CD14-positive monocyte (primary cell): ENCODE data around the gene LIMA1. TPM values are rescaled to one million over a fixed set of nuclear protein-coding genes. Genes with fewer than 3 reads are reported as not detected.

ENCODE experiments used
- DNase-seq, 3 donors: peaks; one replicate each; pipeline ENCODE4 v3.0.0-alpha.2; 2011 to 2022
- H2AFZ ChIP-seq: 2 replicates; pipeline ENCODE4 v1.6.0; 2012; ENCODE audit warnings: mild to moderate bottlenecking, low read depth, low read length, inconsistent platforms; ENCODE audit not compliant: insufficient read depth, poor library complexity, severe bottlenecking
- H3K27ac ChIP-seq, 2 donors: 1 replicate in 1 of 2; 2 replicates in 1 of 2; pipeline ENCODE4 v1.5.1; 2012 to 2013; ENCODE audit warnings: low read length in 2 of 2, control low read depth in 1 of 2, inconsistent platforms in 1 of 2, low read depth in 1 of 2, mild to moderate bottlenecking in 1 of 2
- H3K27me3 ChIP-seq, 2 donors: one replicate each; pipeline versions ENCODE4 v1.6.0 to v1.6.1; 2011 to 2013; ENCODE audit warnings: low read length in 2 of 2; ENCODE audit not compliant: control insufficient read depth in 2 of 2, insufficient read depth in 2 of 2
- H3K36me3 ChIP-seq, 2 donors: replicated peaks in 1 of 2; 1 replicate in 1 of 2; 2 replicates in 1 of 2; pipeline versions ENCODE4 v1.5.1 to v1.6.1; 2012 to 2013; ENCODE audit warnings: low read length in 2 of 2, control low read depth in 1 of 2, inconsistent platforms in 1 of 2, mild to moderate bottlenecking in 1 of 2; ENCODE audit not compliant: insufficient read depth in 2 of 2, control insufficient read depth in 1 of 2
- H3K4me1 ChIP-seq, 2 donors: 1 replicate in 1 of 2; 2 replicates in 1 of 2; pipeline versions ENCODE4 v1.5.1 to v1.6.1; 2012 to 2013; ENCODE audit warnings: low read length in 2 of 2, control low read depth in 1 of 2, inconsistent platforms in 1 of 2, mild to moderate bottlenecking in 1 of 2, moderate library complexity in 1 of 2; ENCODE audit not compliant: insufficient read depth in 2 of 2, control insufficient read depth in 1 of 2
- H3K4me2 ChIP-seq: replicated peaks from 2 replicates; pipeline ENCODE3; 2012; ENCODE audit warnings: low read length, moderate library complexity, mild to moderate bottlenecking; ENCODE audit not compliant: poor library complexity, severe bottlenecking; ENCODE audit errors: extremely low read depth
- H3K4me3 ChIP-seq, 3 experiments: fragments of 200-600 bp in 1 of 3; sonication (generic) in 1 of 3; replicated peaks in 1 of 3; 1 replicate in 2 of 3; 2 replicates in 1 of 3; pipeline ENCODE4 v1.5.1; 2011 to 2013; ENCODE audit warnings: low read length in 3 of 3, mild to moderate bottlenecking in 3 of 3, control low read depth in 2 of 3, low read depth in 2 of 3, inconsistent platforms in 1 of 3, moderate library complexity in 1 of 3
- H3K79me2 ChIP-seq: 2 replicates; pipeline ENCODE4 v1.6.0; 2012; ENCODE audit warnings: mild to moderate bottlenecking, control low read depth, inconsistent platforms, low read length, moderate library complexity; ENCODE audit not compliant: insufficient read depth
- H3K9ac ChIP-seq: 2 replicates; pipeline ENCODE4 v1.6.0; 2017; ENCODE audit warnings: low read length, mild to moderate bottlenecking; ENCODE audit not compliant: insufficient read depth, poor library complexity, severe bottlenecking
- H3K9me3 ChIP-seq, 2 donors: replicated peaks in 1 of 2; 1 replicate in 1 of 2; 2 replicates in 1 of 2; pipeline versions ENCODE4 v1.5.1 to v1.6.1; 2012 to 2013; ENCODE audit warnings: low read length in 2 of 2, control low read depth in 1 of 2; ENCODE audit not compliant: control insufficient read depth in 1 of 2, insufficient read depth in 1 of 2
- H4K20me1 ChIP-seq: 2 replicates; pipeline ENCODE4 v1.6.0; 2012; ENCODE audit warnings: mild to moderate bottlenecking, low read length, control low read depth, moderate library complexity; ENCODE audit not compliant: insufficient read depth
- H3K27ac Mint-ChIP-seq, 7 donors: one replicate each; pipeline ENCODE4 v1.8.0; 2020; ENCODE audit warnings: mild to moderate bottlenecking in 7 of 7, mixed read lengths in 7 of 7, moderate library complexity in 6 of 7, inconsistent platforms in 2 of 7
- H3K27me3 Mint-ChIP-seq, 3 donors: one replicate each; pipeline ENCODE4 v1.8.0; 2021 to 2022; ENCODE audit warnings: low read depth in 3 of 3, mild to moderate bottlenecking in 3 of 3, mixed read lengths in 3 of 3, moderate library complexity in 3 of 3, inconsistent platforms in 1 of 3
- H3K36me3 Mint-ChIP-seq, 2 donors: one replicate each; pipeline ENCODE4 v1.8.0; 2020; ENCODE audit warnings: mixed read lengths in 2 of 2, inconsistent platforms in 1 of 2, mild to moderate bottlenecking in 1 of 2
- H3K4me1 Mint-ChIP-seq: one replicate; pipeline ENCODE4 v1.8.0; 2020; ENCODE audit warnings: mild to moderate bottlenecking, mixed read lengths
- H3K4me3 Mint-ChIP-seq, 2 donors: one replicate each; pipeline ENCODE4 v1.8.0; 2020; ENCODE audit warnings: mild to moderate bottlenecking in 2 of 2, mixed read lengths in 2 of 2, moderate library complexity in 1 of 2
- H3K9me3 Mint-ChIP-seq, 7 donors: one replicate each; pipeline ENCODE4 v1.8.0; 2020 to 2022; ENCODE audit warnings: mixed read lengths in 7 of 7, mild to moderate bottlenecking in 6 of 7, moderate library complexity in 6 of 7, inconsistent platforms in 2 of 7
- CTCF ChIP-seq: fragments of 200-600 bp; IDR thresholded peaks from one replicate; pipeline ENCODE4 v1.8.0; 2022; ENCODE audit warnings: antibody characterized with exemption, mild to moderate bottlenecking
- WGBS: methylation state at CpG from one replicate; pipeline ENCODE4 v1.1.5; 2013; ENCODE audit warnings: missing lambda C conversion rate; ENCODE audit not compliant: insufficient coverage; 5-methylcytosine and 5-hydroxymethylcytosine counted together
- intact Hi-C, 2 donors: fragments of 100-400 bp; cut with micrococcal nuclease; formaldehyde crosslinking; loops; one replicate each; pipeline versions ENCODE4 v1.15.0 to v1.15.1; 2023
- polyA plus RNA-seq, 3 donors: library from polyadenylated mRNA; depleted of rRNA in 1 of 3; unstranded in 2 of 3; stranded (reverse) in 1 of 3; fragments of 300-500 nt in 2 of 3; fragments of >200 nt in 1 of 3; fragmentation: Illumina TruSeq in 2 of 3; gene quantifications; 1 replicate in 2 of 3; 2 replicates in 1 of 3; pipeline ENCODE4 v1.2.3, GENCODE V29; 2012 to 2021

Gene LIMA1
- polyA plus RNA-seq, 3 donors: 0.24 to 0.62 (median 0.51) TPM

- Mint-ChIP-seq H3K27ac (peak overlapping the region in 3 of 7 donors; percentile 10 to 29 (median 20)), H3K4me3 (no peak overlapping the region), H3K27me3 (peaks cover 0 to 12% (median 6%) of the 10 kb centered on the region in 3 donors), H3K4me1 (peaks cover 7% of the 10 kb centered on the region), H3K36me3 (no peaks in the 10 kb centered on the region), H3K9me3 (peaks cover 0 to 2% (median 0%) of the 10 kb centered on the region in 7 donors)
- no peaks in the 10 kb centered on the region for H3K79me2 ChIP-seq
- H4K20me1 ChIP-seq: no peaks in the 10 kb centered on the region
- no peak overlapping the region for H2AFZ ChIP-seq
- no peaks in the 10 kb centered on the region for H3K36me3 ChIP-seq
- no peaks in the 10 kb centered on the region for H3K9me3 ChIP-seq
- intact Hi-C loops: no loop called here
- WGBS: 100% methylated on average over 1 of the region's 3 CpGs
- H3K9ac ChIP-seq: no peak overlapping the region
- no peak overlapping the region for H3K4me2 ChIP-seq
- DNase-seq: peak; percentile 13 to 57 (median 22)
- no peak for TF ChIP-seq CTCF
- no peak overlapping the region for H3K4me3 ChIP-seq
- no peaks in the 10 kb centered on the region for H3K27me3 ChIP-seq
- H3K4me1 ChIP-seq: peaks cover 0 to 12% of the 10 kb centered on the region in 2 donors
- no peak overlapping the region for H3K27ac ChIP-seq
Measured at GRCh38 chr12:50246873-50247612, 36.3 kb downstream of the LIMA1 start.

DNA sequence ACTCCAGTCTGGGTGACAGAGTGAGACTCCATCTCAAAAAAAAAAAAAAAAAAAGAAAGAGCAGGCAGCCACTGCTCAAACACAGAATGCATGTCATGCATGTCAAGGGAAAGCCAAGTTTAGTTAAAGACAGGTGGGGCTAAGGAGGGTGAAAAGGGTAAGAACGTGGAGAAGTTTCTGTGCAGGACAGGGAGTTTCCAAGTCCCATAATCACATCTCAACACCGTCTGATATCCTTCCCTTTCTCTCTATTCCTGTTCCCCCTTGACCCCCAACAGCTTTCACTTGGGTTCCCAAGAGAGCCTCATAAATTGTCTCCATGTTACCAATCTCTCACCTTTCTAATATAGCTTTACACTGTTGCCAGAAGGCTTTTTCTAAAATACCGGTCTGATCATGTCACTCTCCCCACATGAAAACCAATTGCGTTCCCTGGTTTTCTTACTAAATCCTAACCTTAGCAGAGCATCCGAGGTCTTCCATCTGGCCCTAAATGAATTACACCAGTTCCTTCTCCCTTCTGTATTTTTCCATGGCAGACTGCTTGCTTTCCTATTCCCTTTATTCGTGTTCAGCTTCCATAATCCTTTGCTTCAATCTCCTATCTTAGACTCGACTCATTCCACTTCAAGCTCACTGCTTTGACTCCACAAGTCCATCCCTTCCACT lies 37.0 kb downstream of the LIMA1 start:
- Histone ChIP-seq H3K79me2 (no peaks in the 10 kb centered on the region), H3K4me3 (no peak overlapping the region), H2AFZ (no peak overlapping the region), H3K27me3 (no peaks in the 10 kb centered on the region), H3K9ac (no peak overlapping the region), H3K9me3 (no peaks in the 10 kb centered on the region), H3K4me1 (peaks cover 0 to 14% of the 10 kb centered on the region in 2 donors), H3K27ac (no peak overlapping the region), H3K36me3 (no peaks in the 10 kb centered on the region), H4K20me1 (no peaks in the 10 kb centered on the region), H3K4me2 (no peak overlapping the region)
- intact Hi-C loops: no loop called here
- H3K36me3 Mint-ChIP-seq: no peaks in the 10 kb centered on the region
- no peak overlapping the region for H3K4me3 Mint-ChIP-seq
- H3K27me3 Mint-ChIP-seq: peaks cover 0 to 12% (median 6%) of the 10 kb centered on the region in 3 donors
- H3K27ac Mint-ChIP-seq: no peak overlapping the region
- no peak for TF ChIP-seq CTCF
- H3K4me1 Mint-ChIP-seq: peaks cover 10% of the 10 kb centered on the region
- DNase-seq: no peak
- WGBS: 98% methylated on average over 5 of the region's 7 CpGs
- H3K9me3 Mint-ChIP-seq: peaks cover 0 to 2% (median 0%) of the 10 kb centered on the region in 7 donors
